ENCODE data around the gene KRT31.

DNA sequence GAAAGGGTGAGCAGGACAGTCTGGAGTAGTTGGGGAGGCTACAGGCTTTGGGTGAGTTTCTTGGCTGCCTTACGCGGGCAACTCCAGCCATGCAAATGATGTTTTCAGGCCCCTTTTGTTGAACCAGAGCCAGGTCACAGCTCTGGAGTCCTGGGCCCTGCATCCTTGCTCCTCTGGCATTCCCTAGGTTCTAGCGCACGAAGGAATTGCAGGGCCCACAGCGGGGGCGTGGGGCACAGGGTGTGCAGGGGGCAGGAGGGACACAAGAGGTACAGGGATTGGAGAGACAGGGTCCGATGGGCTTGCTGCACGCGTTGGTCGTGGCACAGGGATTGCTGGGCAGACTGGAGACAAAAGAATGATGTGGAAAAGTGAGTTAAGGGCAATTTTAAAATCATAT lies 3.6 kb downstream of the KRT31 start:
- TF ChIP-seq, protein P1, sequence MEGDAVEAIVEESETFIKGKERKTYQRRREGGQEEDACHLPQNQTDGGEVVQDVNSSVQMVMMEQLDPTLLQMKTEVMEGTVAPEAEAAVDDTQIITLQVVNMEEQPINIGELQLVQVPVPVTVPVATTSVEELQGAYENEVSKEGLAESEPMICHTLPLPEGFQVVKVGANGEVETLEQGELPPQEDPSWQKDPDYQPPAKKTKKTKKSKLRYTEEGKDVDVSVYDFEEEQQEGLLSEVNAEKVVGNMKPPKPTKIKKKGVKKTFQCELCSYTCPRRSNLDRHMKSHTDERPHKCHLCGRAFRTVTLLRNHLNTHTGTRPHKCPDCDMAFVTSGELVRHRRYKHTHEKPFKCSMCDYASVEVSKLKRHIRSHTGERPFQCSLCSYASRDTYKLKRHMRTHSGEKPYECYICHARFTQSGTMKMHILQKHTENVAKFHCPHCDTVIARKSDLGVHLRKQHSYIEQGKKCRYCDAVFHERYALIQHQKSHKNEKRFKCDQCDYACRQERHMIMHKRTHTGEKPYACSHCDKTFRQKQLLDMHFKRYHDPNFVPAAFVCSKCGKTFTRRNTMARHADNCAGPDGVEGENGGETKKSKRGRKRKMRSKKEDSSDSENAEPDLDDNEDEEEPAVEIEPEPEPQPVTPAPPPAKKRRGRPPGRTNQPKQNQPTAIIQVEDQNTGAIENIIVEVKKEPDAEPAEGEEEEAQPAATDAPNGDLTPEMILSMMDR (tag by site-specific recombination; IDR thresholded peaks at IDR 0.05): no peak
- TF ChIP-seq ZNF175 (tag by site-specific recombination; IDR thresholded peaks at IDR 0.05): no peak

All from HEK293 (cell line).